Pancreas (tissue), 10 donors: ENCODE data around the gene GALNT9. TPM values are rescaled to one million over a fixed set of nuclear protein-coding genes. Genes with fewer than 3 reads are reported as not detected.
A peak's percentile ranks its signal among the peaks of the same experiment; 100 is the strongest.

Experiments used
- ATAC-seq, 4 donors: fragments of 200-7000 bp; cut with Tn5 transposase; one replicate each; pipeline versions ENCODE4 v1.8.0 to v1.9.1; 2020; ENCODE audit warnings: mild to moderate bottlenecking in 4 of 4, moderate library complexity in 4 of 4
- DNase-seq, 6 donors: peaks; one replicate each; pipeline ENCODE4 v3.0.0-alpha.2; 2020
- FAIRE-seq: peaks from 2 replicates; lab custom pipeline; 2012; peaks lifted over from hg19 to GRCh38; lab: Jason Lieb, UNC
- H3K27ac ChIP-seq, 4 donors: fragments of 200-600 bp; sonication (generic); 1 replicate in 3 of 4; 2 replicates in 1 of 4; pipeline versions ENCODE4 v1.5.0 to v1.8.0; 2020
- H3K27me3 ChIP-seq, 4 donors: fragments of 200-600 bp; one replicate each; pipeline ENCODE4 v1.8.0; 2021
- H3K36me3 ChIP-seq, 3 donors: fragments of 200-600 bp; sonication (generic) in 1 of 3; one replicate each; pipeline versions ENCODE4 v1.5.0 to v1.8.0; 2020 to 2021
- H3K4me1 ChIP-seq, 3 donors: fragments of 200-600 bp; one replicate each; pipeline ENCODE4 v1.8.0; 2021
- H3K4me3 ChIP-seq, 4 donors: fragments of 200-600 bp; sonication (generic) in 2 of 4; one replicate each; pipeline versions ENCODE4 v1.5.0 to v1.8.0; 2020 to 2021
- H3K9me3 ChIP-seq, 4 donors: fragments of 200-600 bp; one replicate each; pipeline ENCODE4 v1.8.0; 2021
- whole genome bisulfite sequencing, 2 donors: extraction: QIAGEN DNeasy Blood & Tissue Kit; methylation state at CpG; one replicate each; pipeline ENCODE4 v1.1.7; 2013; 5-methylcytosine and 5-hydroxymethylcytosine counted together
- intact Hi-C, 3 donors: fragments of 100-400 bp; cut with DNase I; formaldehyde crosslinking; loops; one replicate each; pipeline versions ENCODE4 v1.11.1 to v1.14.2; 2022
- polyA plus RNA-seq, 2 donors: library from polyadenylated mRNA; stranded (reverse); fragments of 200-250 nt; gene quantifications; one replicate each; pipeline ENCODE4 v1.2.3, GENCODE V29; 2013
- total RNA-seq, 6 donors: library from RNA; stranded (reverse); fragmentation: NEBNext Ultra II Directional in 4 of 6; extraction: Animal tissue kit (Norgen Biotek cat#: 25700) in 4 of 6; gene quantifications; one replicate each; pipeline versions ENCODE4 v1.2.1 to v1.2.4, GENCODE V29; 2021 to 2023
- TF ChIP-seq, protein P1 (sequence below), 4 donors: fragments of 200-600 bp; sonication (generic) in 3 of 4; IDR thresholded peaks; one replicate each; pipeline versions ENCODE4 v1.5.0 to v1.8.0; 2021; ENCODE audit warnings: antibody characterized with exemption in 4 of 4
- donor health status: healthy with polysubstance abuse.
- donor health status: DM: no; HTN: no; CAD: no; lungs with moderate emphysema.
- donor health status: DM: no; HTN: no; CAD: no.
- donor health status: control.
- donor health status: control.
- donor health status: Bipolar disorder and iron deficiency.
- donor health status: DM: yes; HTN: yes; CAD: no.
- donor health status: DM: no; HTN: no; CAD: no.
- donor health status: DM: no; HTN: no; CAD: no.
- donor health status: DM: yes; HTN: yes; CAD: no.

Gene GALNT9
- total and polyA plus RNA-seq, 8 donors, result 0.09 to 0.46 (median 0.25) TPM; not detected in 5

DNA sequence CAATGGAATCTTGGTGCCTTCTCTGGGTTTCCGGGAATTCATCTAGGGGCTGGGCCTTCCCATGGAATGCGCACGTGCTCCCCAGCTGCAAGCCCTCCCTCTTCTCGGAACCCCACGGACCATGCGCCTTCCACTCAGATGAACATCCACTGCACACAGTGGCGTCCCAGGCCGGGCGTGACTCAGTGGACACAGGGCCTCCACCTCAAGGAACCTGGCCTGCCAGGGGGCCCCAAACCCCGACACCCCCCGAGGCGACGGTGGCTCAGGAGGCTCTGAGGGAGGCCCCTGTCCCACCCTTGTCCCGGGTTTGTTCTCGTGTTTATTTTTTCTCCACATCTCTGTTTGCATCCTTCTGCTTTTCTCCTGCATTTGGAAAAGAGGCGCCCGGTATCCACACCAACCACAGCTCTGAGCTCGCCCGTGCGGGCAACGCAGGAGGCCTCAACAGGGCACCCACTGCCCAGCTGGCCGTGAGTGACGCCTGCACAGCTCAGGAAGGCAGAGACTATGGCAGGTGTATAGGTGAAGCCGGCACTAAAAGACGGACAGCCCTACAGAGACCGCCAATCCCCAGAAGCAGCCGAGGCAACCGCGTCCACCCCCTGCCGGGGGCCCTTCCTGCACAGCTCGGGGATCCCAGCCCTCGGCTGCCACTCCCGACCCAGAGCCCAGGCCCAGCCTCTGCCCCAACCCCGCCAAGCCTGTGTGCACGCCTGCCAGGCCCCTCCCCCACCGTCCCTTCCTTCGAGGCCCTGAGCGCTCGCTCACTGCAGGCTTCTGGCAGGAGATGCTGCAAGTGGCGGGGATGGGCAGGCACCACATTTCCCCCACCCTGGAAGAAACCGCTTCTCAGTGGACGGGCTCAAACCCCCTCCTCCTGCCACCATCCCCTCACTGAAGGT is 23.8 kb upstream of the GALNT9 start:
- no peak for ATAC-seq
- intact Hi-C loops, result no loop called here
- H3K36me3 ChIP-seq, result no peaks in the 10 kb centered on the region
- DNase-seq, result peak in 2 of 6 donors; percentile 6 to 48
- no peaks in the 10 kb centered on the region for H3K9me3 ChIP-seq
- TF ChIP-seq, protein P1, sequence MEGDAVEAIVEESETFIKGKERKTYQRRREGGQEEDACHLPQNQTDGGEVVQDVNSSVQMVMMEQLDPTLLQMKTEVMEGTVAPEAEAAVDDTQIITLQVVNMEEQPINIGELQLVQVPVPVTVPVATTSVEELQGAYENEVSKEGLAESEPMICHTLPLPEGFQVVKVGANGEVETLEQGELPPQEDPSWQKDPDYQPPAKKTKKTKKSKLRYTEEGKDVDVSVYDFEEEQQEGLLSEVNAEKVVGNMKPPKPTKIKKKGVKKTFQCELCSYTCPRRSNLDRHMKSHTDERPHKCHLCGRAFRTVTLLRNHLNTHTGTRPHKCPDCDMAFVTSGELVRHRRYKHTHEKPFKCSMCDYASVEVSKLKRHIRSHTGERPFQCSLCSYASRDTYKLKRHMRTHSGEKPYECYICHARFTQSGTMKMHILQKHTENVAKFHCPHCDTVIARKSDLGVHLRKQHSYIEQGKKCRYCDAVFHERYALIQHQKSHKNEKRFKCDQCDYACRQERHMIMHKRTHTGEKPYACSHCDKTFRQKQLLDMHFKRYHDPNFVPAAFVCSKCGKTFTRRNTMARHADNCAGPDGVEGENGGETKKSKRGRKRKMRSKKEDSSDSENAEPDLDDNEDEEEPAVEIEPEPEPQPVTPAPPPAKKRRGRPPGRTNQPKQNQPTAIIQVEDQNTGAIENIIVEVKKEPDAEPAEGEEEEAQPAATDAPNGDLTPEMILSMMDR (IDR thresholded peaks at IDR 0.05), result no peak
- H3K4me1 ChIP-seq, result no peaks in the 10 kb centered on the region
- 58 to 59% methylated on average over 40 to 42 of the region's 42 CpGs for WGBS, 2 donors
- no peak overlapping the region for H3K4me3 ChIP-seq
- H3K27ac ChIP-seq, result no peak overlapping the region
- H3K27me3 ChIP-seq, result no peaks in the 10 kb centered on the region
- no peak for FAIRE-seq

DNA sequence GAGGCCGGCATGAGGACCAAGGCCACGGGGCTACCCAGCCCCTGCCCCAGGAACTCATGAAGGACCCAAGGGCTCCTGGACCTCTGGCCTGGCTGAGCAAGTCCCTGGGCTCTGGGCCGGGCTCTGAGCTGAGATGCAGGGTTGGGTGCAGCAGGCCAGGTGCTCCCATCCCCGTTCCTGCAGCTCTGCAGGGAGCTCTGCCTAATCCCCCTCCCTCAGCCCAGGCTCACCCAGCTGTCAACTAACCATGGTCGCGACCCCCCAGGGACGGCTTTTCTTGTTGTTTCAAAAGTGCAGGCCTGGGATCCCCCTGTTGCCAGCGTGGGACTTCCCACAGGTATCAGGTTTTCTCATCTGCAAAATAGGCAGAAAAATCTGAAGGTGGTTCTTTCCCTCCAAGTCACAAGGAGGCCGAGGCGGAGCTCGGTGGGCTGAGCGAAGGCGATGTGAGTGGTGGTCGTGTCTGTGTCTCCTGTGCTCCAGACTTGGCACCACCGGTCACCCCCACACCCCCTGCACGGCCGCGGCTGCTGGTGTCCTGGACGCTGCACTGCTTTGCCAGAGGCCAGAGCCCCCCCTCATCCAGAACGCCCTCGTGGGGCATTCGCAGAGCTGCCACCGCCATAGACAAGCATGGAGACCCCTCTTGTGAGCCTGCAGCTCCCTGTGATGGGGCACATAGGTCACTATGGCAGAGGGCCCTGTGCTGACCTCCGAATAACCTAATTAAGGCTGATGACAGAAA is 22.5 kb upstream of the GALNT9 start:
- FAIRE-seq (no peak), ATAC-seq (no peak), DNase-seq (peak in 1 of 6 donors; percentile 19)
- WGBS, 2 donors, result 66 to 69% methylated on average over 23 to 24 of the region's 24 CpGs
- H3K36me3 ChIP-seq, result no peaks in the 10 kb centered on the region
- intact Hi-C loops, result no loop called here
- H3K4me1 ChIP-seq, result no peaks in the 10 kb centered on the region
- H3K9me3 ChIP-seq, result no peaks in the 10 kb centered on the region
- H3K4me3 ChIP-seq, result no peak overlapping the region
- no peak overlapping the region for H3K27ac ChIP-seq
- no peaks in the 10 kb centered on the region for H3K27me3 ChIP-seq
- TF ChIP-seq, protein P1 (IDR thresholded peaks at IDR 0.05), result no peak

DNA sequence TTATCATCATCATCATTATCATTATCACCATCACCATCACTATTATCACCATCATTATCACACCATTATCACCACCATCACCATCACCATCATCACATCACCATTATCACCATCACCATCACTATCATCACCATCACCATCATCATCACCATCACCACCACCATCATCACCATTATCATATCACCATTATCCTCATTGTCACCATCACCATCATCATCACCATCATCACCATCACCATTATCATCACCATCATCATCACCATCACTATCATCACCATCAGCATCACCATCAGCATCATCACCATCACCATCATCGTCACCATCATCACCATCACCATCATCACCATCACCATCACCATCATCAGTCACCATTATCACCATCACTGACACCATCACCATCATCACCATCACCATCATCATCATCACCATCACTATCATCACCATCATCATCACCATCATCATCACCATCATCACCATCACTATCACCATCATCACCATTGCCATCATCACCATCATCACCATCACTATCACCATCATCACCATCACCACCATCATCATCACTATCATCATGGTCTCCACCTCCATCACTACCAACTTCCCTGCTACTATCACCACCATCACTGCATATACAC is 20.2 kb upstream of the GALNT9 start:
- no peak for DNase-seq
- TF ChIP-seq, protein P1 (IDR thresholded peaks at IDR 0.05), result no peak
- Histone ChIP-seq H3K9me3 (no peaks in the 10 kb centered on the region), H3K27ac (no peak overlapping the region), H3K36me3 (no peaks in the 10 kb centered on the region), H3K4me1 (no peaks in the 10 kb centered on the region), H3K27me3 (peaks cover 0 to 4% (median 0%) of the 10 kb centered on the region in 4 donors), H3K4me3 (no peak overlapping the region)
- WGBS, 2 donors, result 65% methylated on average over 1 of the region's 1 CpG
- no peak for ATAC-seq
- intact Hi-C loops, result no loop called here
- FAIRE-seq, result no peak

DNA sequence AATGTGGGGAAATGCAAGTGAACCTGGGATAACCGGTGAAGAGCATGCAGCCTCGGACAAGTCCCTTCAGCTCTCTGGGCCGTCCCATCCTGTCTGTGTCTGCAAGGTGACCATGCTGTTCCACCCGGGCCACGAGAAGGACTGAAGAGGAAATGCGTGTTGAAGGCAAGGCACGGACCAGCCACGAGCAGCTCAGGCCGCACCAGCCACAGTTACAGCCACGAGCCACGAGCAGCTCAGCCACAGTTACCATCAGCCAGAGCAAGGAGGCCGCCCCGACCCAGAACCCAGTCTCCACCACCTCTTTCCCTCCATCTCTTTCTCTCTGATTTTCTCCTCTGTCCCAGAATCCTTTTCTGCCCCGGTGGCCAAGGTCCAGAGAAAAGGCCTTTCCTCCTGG is 18.8 kb upstream of the GALNT9 start:
- Histone ChIP-seq H3K4me3 (no peak overlapping the region), H3K27me3 (peaks cover 0 to 4% (median 0%) of the 10 kb centered on the region in 4 donors), H3K36me3 (no peaks in the 10 kb centered on the region), H3K4me1 (no peaks in the 10 kb centered on the region), H3K9me3 (no peaks in the 10 kb centered on the region), H3K27ac (no peak overlapping the region)
- intact Hi-C loops, result no loop called here
- TF ChIP-seq, protein P1 (IDR thresholded peaks at IDR 0.05), result no peak
- WGBS, 2 donors, result 78 to 85% methylated on average over 14 of the region's 14 CpGs
- peak in 1 of 6 donors; percentile 29 for DNase-seq
- FAIRE-seq, result no peak
- no peak for ATAC-seq
